ENCODE data around the gene BDKRB2.

DNA sequence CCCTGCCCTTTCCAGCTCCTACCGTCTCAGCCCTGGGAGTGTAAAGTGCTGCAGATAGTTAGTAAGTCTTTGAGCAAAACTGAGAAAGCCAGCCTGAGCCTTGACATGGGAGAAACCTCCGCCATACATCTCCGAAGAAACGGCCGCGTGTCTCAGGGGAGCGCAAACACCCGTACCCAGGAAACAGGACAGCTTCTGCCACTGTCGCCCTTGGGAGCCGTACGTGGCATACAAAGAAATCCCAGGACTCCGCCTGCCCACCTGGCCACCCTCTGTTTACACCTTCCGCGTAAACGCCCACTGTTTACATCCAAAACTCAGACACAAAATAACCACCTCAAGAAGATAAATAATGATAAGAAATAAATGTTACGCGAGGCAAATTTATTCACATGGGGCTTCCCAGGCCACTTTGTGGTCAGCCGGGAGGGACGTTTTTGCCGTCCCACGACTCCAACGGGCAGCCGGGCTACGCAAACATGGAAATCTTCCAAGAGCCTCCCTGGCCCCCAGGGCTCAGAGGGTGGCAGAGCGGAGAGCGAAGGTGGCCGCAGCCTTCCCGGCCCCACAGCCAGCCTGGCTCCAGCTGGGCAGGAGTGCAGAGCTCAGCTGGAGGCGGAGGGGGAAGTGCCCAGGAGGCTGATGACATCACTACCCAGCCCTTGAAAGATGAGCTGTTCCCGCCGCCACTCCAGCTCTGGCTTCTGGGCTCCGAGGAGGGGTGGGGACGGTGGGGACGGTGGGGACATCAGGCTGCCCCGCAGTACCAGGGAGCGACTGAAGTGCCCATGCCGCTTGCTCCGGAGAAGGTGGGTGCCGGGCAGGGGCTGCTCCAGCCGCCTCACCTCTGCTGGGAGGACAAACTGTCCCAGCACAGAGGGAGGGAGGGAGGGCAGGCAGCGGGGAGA lies at the start of gene BDKRB2:
- TF ChIP-seq EZH2 (IDR thresholded peaks at IDR 0.05; ENCODE audit: borderline replicate concordance, insufficient read depth, low read depth, low read length, poor library complexity, severe bottlenecking) (no peak), CTCF (IDR thresholded peaks at IDR 0.05) (no peak)

Measured in B cell (primary cell).